ENCODE data around the gene SETD2. TPM values are rescaled to one million over a fixed set of nuclear protein-coding genes. Genes with fewer than 3 reads are reported as not detected.
"Not testable (repeated sequence)": the region's sequence is repeated elsewhere in the genome, so short reads cannot be mapped to it uniquely, and the experiment has no call there.

SETD2 gene
- total RNA-seq, 1 experiment from 2014 or later: 47.6 TPM

DNA sequence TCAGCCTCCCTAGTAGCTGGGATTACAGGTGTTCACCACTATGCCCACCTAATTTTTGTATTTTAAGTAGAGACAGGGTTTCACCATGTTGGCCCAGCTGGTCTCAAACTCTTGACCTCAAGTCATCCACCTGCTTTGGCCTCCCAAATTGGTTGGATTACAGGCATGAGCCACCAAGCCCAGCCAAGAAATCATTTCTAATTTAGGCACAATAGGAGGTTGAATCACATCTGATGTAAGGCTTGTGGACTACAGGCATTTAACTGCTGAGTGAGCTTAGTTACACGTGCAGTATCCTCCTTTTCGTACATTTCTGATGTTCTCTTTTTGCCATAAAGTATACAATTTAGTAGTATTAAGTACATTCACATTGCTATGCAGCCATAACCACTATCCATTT, 31.1 kb upstream of the SETD2 start:
- Mint-ChIP-seq H3K9me3 (ENCODE audit: unreplicated experiment) (no peaks in the 10 kb centered on the region), H3K27ac (ENCODE audit: unreplicated experiment) (no peak overlapping the region), H3K36me3 (ENCODE audit: insufficient read depth, unreplicated experiment) (no peaks in the 10 kb centered on the region), H3K4me1 (ENCODE audit: low read depth, unreplicated experiment) (no peaks in the 10 kb centered on the region), H3K4me3 (ENCODE audit: unreplicated experiment) (no peak overlapping the region), H3K27me3 (ENCODE audit: insufficient read depth, unreplicated experiment) (no peaks in the 10 kb centered on the region)
- intact Hi-C loops (cut with micrococcal nuclease; ENCODE audit: unreplicated experiment): no loop called here
- H3K36me3 ChIP-seq (ENCODE audit: control insufficient read depth, insufficient read depth, low read length): no peaks in the 10 kb centered on the region
- no peaks in the 10 kb centered on the region for H3K4me1 ChIP-seq
- TF ChIP-seq, protein P1, sequence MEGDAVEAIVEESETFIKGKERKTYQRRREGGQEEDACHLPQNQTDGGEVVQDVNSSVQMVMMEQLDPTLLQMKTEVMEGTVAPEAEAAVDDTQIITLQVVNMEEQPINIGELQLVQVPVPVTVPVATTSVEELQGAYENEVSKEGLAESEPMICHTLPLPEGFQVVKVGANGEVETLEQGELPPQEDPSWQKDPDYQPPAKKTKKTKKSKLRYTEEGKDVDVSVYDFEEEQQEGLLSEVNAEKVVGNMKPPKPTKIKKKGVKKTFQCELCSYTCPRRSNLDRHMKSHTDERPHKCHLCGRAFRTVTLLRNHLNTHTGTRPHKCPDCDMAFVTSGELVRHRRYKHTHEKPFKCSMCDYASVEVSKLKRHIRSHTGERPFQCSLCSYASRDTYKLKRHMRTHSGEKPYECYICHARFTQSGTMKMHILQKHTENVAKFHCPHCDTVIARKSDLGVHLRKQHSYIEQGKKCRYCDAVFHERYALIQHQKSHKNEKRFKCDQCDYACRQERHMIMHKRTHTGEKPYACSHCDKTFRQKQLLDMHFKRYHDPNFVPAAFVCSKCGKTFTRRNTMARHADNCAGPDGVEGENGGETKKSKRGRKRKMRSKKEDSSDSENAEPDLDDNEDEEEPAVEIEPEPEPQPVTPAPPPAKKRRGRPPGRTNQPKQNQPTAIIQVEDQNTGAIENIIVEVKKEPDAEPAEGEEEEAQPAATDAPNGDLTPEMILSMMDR (IDR thresholded peaks at IDR 0.05; ENCODE audit: insufficient read depth in 1 of 2, low read depth in 1 of 2, low read length in 1 of 2, severe bottlenecking in 1 of 2, unreplicated experiment in 1 of 2): no peak
- H3K27me3 ChIP-seq (replicated peaks; ENCODE audit: control insufficient read depth, insufficient read depth, low read length): no peaks in the 10 kb centered on the region
- no peaks in the 10 kb centered on the region for H3K9me3 ChIP-seq
- POLR2A ChIA-PET: interaction anchor here (0.7 kb wide), 1 partner anchor 24 kb away, joined by 5 read pairs; no protein-coding TSS in a partner anchor
- BruUV-seq (replicated peaks): no TSS peak
- no peak for DNase-seq
- H3K4me3 ChIP-seq (ENCODE audit: low read depth, low read length): no peak overlapping the region
- CTCF ChIA-PET: no interaction called here

DNA sequence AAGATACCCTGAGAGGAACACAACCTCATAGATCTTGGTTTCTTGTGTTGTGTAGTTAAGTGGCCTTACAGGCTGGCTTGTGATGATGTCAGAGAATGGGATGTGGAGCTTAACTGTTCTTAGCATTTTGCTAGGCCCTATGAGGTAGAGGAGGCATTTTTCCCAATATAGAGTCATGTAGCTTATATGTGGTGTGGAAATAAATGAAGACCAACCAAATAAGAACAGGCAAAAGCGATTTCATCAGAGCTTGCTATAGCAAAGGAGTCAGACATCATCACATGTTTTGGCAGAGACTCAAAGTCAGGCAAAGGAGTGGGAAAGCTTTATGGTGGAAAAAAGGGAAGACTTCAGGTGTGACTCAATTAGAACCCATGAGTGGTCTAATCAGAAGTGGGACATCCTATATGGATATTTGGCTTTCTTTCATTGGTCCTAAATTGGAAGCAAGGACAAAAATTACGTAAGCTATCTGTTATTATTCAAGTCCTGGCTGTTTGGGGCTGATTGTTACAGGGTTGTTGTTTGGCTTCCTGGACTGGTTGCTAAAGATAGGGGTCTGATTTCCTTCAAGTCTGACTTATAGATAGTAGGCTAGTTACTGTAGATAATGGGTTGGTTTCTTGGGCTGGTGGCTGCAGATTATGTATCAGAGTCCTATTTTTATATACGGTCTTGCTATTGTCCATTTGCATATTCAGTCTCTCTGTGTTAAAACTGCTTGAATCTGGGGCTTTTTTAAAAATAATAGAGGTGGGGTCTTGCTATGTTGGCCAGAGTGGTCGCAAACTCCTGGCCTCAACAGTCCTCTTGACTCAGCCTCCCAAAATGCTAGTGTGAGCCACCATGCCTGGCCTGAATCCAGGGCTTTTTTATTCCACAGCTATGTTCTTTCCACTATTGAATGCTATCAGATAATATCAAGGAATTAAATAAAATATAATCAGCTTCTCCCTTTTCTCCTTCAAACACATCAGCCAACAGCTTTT, 30.3 kb upstream of the SETD2 start:
- intact Hi-C loops (cut with micrococcal nuclease; ENCODE audit: unreplicated experiment): no loop called here
- no peak overlapping the region for H3K27ac Mint-ChIP-seq (ENCODE audit: unreplicated experiment)
- no peaks in the 10 kb centered on the region for H3K4me1 ChIP-seq
- no peak overlapping the region for H3K4me3 Mint-ChIP-seq (ENCODE audit: unreplicated experiment)
- CTCF ChIA-PET: no interaction called here
- TF ChIP-seq, protein P1 (IDR thresholded peaks at IDR 0.05; ENCODE audit: insufficient read depth in 1 of 2, low read depth in 1 of 2, low read length in 1 of 2, severe bottlenecking in 1 of 2, unreplicated experiment in 1 of 2): no peak
- H3K9me3 Mint-ChIP-seq (ENCODE audit: unreplicated experiment): no peaks in the 10 kb centered on the region
- no peaks in the 10 kb centered on the region for H3K36me3 ChIP-seq (ENCODE audit: control insufficient read depth, insufficient read depth, low read length)
- POLR2A ChIA-PET: interaction anchor here (0.7 kb wide), 1 partner anchor 23 kb away, joined by 5 read pairs; no protein-coding TSS in a partner anchor
- H3K36me3 Mint-ChIP-seq (ENCODE audit: insufficient read depth, unreplicated experiment): no peaks in the 10 kb centered on the region
- H3K27me3 ChIP-seq (replicated peaks; ENCODE audit: control insufficient read depth, insufficient read depth, low read length): no peaks in the 10 kb centered on the region
- H3K9me3 ChIP-seq: no peaks in the 10 kb centered on the region
- no peaks in the 10 kb centered on the region for H3K27me3 Mint-ChIP-seq (ENCODE audit: insufficient read depth, unreplicated experiment)
- H3K4me3 ChIP-seq (ENCODE audit: low read depth, low read length): no peak overlapping the region
- DNase-seq: no peak
- H3K4me1 Mint-ChIP-seq (ENCODE audit: low read depth, unreplicated experiment): no peaks in the 10 kb centered on the region
- BruUV-seq (replicated peaks): no TSS peak

DNA sequence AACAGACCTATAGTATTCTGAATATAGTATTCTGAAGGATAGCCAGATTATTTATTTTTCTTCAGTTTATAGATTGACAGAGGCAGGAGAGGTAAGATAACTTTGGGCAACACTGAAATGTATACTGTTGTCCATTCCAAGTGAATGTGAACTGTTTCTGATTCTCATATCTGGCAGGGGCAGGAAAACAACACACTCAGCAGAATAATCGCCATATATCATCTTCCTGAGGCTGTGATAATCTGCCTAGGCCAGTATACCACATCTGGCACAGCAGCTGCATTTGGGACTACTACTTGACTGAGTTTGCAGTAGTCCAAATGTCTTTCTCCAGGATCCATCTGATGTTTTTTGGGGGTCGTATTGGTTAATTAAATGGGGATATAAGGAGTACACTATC, 22.4 kb upstream of the SETD2 start:
- no peak for DNase-seq
- BruUV-seq (replicated peaks): no TSS peak
- TF ChIP-seq, protein P1 (IDR thresholded peaks at IDR 0.05; ENCODE audit: insufficient read depth in 1 of 2, low read depth in 1 of 2, low read length in 1 of 2, severe bottlenecking in 1 of 2, unreplicated experiment in 1 of 2): no peak
- Histone ChIP-seq H3K9me3 (no peaks in the 10 kb centered on the region), H3K4me3 (ENCODE audit: low read depth, low read length) (no peak overlapping the region), H3K36me3 (ENCODE audit: control insufficient read depth, insufficient read depth, low read length) (no peaks in the 10 kb centered on the region), H3K27me3 (replicated peaks; ENCODE audit: control insufficient read depth, insufficient read depth, low read length) (no peaks in the 10 kb centered on the region), H3K4me1 (no peaks in the 10 kb centered on the region)
- no peaks in the 10 kb centered on the region for H3K36me3 Mint-ChIP-seq (ENCODE audit: insufficient read depth, unreplicated experiment)
- no peak overlapping the region for H3K4me3 Mint-ChIP-seq (ENCODE audit: unreplicated experiment)
- no peaks in the 10 kb centered on the region for H3K27me3 Mint-ChIP-seq (ENCODE audit: insufficient read depth, unreplicated experiment)
- intact Hi-C loops (cut with micrococcal nuclease; ENCODE audit: unreplicated experiment): no loop called here
- no peak overlapping the region for H3K27ac Mint-ChIP-seq (ENCODE audit: unreplicated experiment)
- no peaks in the 10 kb centered on the region for H3K4me1 Mint-ChIP-seq (ENCODE audit: low read depth, unreplicated experiment)
- POLR2A ChIA-PET: no interaction called here
- CTCF ChIA-PET: no interaction called here
- no peaks in the 10 kb centered on the region for H3K9me3 Mint-ChIP-seq (ENCODE audit: unreplicated experiment)

DNA sequence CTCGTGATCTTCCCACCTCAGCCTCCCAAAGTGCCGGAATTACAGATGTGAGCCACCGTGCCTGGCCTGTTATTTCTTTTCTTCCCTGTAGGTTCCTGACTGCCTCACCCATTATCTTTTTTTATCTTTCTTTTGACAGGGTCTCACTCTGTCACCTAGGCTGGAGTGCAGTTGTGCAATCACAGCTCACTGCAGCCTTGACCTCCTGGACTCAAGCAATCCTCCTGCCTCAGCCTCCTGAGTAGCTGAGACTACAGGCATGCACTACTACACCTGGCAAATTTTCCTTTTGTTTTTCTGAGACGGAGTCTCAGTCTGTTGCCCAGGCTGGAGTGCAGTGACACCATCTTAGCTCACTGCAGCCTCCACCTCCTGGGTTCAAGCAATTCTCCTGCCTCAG, 17.8 kb upstream of the SETD2 start:
- H3K4me3 Mint-ChIP-seq (ENCODE audit: unreplicated experiment); CTCF ChIA-PET: not testable (repeated sequence)

DNA sequence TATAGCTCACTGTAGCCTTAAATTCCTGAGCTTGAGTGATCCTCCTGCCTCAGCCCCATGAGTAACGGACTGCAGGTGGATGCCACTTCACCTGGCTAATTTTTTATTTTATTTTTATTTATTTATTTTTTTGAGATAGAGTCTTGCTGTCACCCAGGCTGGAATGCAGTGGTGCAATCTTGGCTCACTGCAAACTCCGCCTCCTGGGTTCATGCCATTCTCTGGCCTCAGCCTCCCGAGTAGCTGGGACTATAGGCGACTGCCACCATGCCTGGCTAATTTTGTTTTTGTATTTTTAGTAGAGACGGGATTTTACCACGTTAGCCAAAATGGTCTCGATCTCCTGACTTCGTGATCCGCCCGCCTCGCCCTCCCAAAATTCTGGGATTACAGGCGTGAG, 16.1 kb upstream of the SETD2 start:
- H3K9me3 ChIP-seq; BruUV-seq (replicated peaks); H3K4me3 Mint-ChIP-seq (ENCODE audit: unreplicated experiment); H3K4me1 ChIP-seq; H3K27me3 Mint-ChIP-seq (ENCODE audit: insufficient read depth, unreplicated experiment); H3K27ac Mint-ChIP-seq (ENCODE audit: unreplicated experiment); H3K4me3 ChIP-seq (ENCODE audit: low read depth, low read length); H3K27me3 ChIP-seq (replicated peaks; ENCODE audit: control insufficient read depth, insufficient read depth, low read length); H3K4me1 Mint-ChIP-seq (ENCODE audit: low read depth, unreplicated experiment); DNase-seq; CTCF ChIA-PET; POLR2A ChIA-PET; H3K9me3 Mint-ChIP-seq (ENCODE audit: unreplicated experiment); H3K36me3 ChIP-seq (ENCODE audit: control insufficient read depth, insufficient read depth, low read length); intact Hi-C loops (cut with micrococcal nuclease; ENCODE audit: unreplicated experiment): not testable (repeated sequence)
- peaks cover 19% of the 10 kb centered on the region for H3K36me3 Mint-ChIP-seq (ENCODE audit: insufficient read depth, unreplicated experiment)

More for the DNA sequence above, 17.8 kb upstream of the SETD2 start:
- DNase-seq; H3K4me1 ChIP-seq; BruUV-seq (replicated peaks); H3K27ac Mint-ChIP-seq (ENCODE audit: unreplicated experiment); H3K4me1 Mint-ChIP-seq (ENCODE audit: low read depth, unreplicated experiment); H3K9me3 ChIP-seq; intact Hi-C loops (cut with micrococcal nuclease; ENCODE audit: unreplicated experiment); H3K36me3 ChIP-seq (ENCODE audit: control insufficient read depth, insufficient read depth, low read length); H3K4me3 ChIP-seq (ENCODE audit: low read depth, low read length); H3K27me3 Mint-ChIP-seq (ENCODE audit: insufficient read depth, unreplicated experiment); POLR2A ChIA-PET; H3K9me3 Mint-ChIP-seq (ENCODE audit: unreplicated experiment); H3K27me3 ChIP-seq (replicated peaks; ENCODE audit: control insufficient read depth, insufficient read depth, low read length): not testable (repeated sequence)
- H3K36me3 Mint-ChIP-seq (ENCODE audit: insufficient read depth, unreplicated experiment): peaks cover 19% of the 10 kb centered on the region
